Esophagus muscularis mucosa (tissue), 4 donors: ENCODE data around the gene DNAH3.

ENCODE experiments used
- CTCF ChIP-seq, 3 experiments: fragments of 200-600 bp in 2 of 3; fragments of 450-650 bp in 1 of 3; sonication (generic) in 2 of 3; IDR thresholded peaks; one replicate each; pipeline ENCODE4 v1.5.1; 2017 to 2019; ENCODE audit warnings: antibody characterized with exemption in 3 of 3, mild to moderate bottlenecking in 2 of 3, moderate library complexity in 1 of 3
- EP300 ChIP-seq: sonication (generic); formaldehyde crosslinking; IDR thresholded peaks from one replicate; pipeline ENCODE4 v1.6.1; 2017; ENCODE audit warnings: antibody characterized with exemption
- POLR2A ChIP-seq: fragments of 450-650 bp; IDR thresholded peaks from one replicate; pipeline ENCODE4 v1.6.1; 2017; ENCODE audit warnings: antibody characterized with exemption, moderate library complexity, mild to moderate bottlenecking, low read depth
- POLR2AphosphoS5 ChIP-seq, 2 donors: sonication (generic); formaldehyde crosslinking; IDR thresholded peaks; one replicate each; pipeline ENCODE4 v1.6.1; 2017; ENCODE audit warnings: antibody characterized with exemption in 2 of 2

- TF ChIP-seq CTCF (IDR thresholded peaks at IDR 0.05): no peak
- no peak for TF ChIP-seq EP300
- TF ChIP-seq POLR2A: no peak
- no peak for TF ChIP-seq POLR2AphosphoS5 (IDR thresholded peaks at IDR 0.05)
Measured at GRCh38 chr16:21026846-21027245, 123.8 kb downstream of the DNAH3 start.
